ENCODE measurements around the gene HOXD3. TPM values are rescaled to one million over a fixed set of nuclear protein-coding genes. Genes with fewer than 3 reads are reported as not detected.

The HOXD3 gene
- total and polyA plus RNA-seq, 2 experiments from 2014 or later = not detected

DNA sequence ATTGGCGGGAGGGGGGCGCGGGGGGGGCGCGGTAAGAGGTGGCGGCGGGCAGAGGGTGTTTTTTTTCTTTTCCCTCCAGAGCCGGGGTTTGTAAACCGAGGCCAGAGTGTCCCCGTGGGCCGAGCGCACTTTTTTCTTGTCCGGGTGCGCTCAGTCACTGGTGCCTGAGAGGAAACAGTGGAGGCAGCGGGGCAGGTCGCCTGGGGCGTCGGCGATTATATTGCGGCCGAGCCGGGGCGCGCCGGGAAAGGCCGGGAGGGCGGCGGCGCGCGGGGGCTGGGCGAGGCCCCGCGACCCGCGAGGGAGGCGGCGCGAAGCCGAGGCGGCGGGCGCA, 27.3 kb upstream of the HOXD3 start (continued):
- TF ChIP-seq, protein P1, sequence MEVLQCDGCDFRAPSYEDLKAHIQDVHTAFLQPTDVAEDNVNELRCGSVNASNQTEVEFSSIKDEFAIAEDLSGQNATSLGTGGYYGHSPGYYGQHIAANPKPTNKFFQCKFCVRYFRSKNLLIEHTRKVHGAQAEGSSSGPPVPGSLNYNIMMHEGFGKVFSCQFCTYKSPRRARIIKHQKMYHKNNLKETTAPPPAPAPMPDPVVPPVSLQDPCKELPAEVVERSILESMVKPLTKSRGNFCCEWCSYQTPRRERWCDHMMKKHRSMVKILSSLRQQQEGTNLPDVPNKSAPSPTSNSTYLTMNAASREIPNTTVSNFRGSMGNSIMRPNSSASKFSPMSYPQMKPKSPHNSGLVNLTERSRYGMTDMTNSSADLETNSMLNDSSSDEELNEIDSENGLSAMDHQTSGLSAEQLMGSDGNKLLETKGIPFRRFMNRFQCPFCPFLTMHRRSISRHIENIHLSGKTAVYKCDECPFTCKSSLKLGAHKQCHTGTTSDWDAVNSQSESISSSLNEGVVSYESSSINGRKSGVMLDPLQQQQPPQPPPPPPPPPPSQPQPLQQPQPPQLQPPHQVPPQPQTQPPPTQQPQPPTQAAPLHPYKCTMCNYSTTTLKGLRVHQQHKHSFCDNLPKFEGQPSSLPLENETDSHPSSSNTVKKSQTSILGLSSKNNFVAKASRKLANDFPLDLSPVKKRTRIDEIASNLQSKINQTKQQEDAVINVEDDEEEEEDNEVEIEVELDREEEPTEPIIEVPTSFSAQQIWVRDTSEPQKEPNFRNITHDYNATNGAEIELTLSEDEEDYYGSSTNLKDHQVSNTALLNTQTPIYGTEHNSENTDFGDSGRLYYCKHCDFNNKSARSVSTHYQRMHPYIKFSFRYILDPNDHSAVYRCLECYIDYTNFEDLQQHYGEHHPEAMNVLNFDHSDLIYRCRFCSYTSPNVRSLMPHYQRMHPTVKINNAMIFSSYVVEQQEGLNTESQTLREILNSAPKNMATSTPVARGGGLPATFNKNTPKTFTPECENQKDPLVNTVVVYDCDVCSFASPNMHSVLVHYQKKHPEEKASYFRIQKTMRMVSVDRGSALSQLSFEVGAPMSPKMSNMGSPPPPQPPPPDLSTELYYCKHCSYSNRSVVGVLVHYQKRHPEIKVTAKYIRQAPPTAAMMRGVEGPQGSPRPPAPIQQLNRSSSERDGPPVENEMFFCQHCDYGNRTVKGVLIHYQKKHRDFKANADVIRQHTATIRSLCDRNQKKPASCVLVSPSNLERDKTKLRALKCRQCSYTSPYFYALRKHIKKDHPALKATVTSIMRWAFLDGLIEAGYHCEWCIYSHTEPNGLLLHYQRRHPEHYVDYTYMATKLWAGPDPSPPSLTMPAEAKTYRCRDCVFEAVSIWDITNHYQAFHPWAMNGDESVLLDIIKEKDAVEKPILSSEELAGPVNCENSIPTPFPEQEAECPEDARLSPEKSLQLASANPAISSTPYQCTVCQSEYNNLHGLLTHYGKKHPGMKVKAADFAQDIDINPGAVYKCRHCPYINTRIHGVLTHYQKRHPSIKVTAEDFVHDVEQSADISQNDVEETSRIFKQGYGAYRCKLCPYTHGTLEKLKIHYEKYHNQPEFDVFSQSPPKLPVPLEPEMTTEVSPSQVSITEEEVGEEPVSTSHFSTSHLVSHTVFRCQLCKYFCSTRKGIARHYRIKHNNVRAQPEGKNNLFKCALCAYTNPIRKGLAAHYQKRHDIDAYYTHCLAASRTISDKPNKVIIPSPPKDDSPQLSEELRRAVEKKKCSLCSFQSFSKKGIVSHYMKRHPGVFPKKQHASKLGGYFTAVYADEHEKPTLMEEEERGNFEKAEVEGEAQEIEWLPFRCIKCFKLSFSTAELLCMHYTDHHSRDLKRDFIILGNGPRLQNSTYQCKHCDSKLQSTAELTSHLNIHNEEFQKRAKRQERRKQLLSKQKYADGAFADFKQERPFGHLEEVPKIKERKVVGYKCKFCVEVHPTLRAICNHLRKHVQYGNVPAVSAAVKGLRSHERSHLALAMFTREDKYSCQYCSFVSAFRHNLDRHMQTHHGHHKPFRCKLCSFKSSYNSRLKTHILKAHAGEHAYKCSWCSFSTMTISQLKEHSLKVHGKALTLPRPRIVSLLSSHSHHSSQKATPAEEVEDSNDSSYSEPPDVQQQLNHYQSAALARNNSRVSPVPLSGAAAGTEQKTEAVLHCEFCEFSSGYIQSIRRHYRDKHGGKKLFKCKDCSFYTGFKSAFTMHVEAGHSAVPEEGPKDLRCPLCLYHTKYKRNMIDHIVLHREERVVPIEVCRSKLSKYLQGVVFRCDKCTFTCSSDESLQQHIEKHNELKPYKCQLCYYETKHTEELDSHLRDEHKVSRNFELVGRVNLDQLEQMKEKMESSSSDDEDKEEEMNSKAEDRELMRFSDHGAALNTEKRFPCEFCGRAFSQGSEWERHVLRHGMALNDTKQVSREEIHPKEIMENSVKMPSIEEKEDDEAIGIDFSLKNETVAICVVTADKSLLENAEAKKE (CRISPR knock-in tag; IDR thresholded peaks at IDR 0.05) = no peak
- no peak for TF ChIP-seq EZH2 (IDR thresholded peaks at IDR 0.05; ENCODE audit: low read depth, unreplicated experiment)
- TF ChIP-seq, protein P2, sequence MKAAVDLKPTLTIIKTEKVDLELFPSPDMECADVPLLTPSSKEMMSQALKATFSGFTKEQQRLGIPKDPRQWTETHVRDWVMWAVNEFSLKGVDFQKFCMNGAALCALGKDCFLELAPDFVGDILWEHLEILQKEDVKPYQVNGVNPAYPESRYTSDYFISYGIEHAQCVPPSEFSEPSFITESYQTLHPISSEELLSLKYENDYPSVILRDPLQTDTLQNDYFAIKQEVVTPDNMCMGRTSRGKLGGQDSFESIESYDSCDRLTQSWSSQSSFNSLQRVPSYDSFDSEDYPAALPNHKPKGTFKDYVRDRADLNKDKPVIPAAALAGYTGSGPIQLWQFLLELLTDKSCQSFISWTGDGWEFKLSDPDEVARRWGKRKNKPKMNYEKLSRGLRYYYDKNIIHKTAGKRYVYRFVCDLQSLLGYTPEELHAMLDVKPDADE (IDR thresholded peaks at IDR 0.05) = no peak
- TF ChIP-seq, protein P3, sequence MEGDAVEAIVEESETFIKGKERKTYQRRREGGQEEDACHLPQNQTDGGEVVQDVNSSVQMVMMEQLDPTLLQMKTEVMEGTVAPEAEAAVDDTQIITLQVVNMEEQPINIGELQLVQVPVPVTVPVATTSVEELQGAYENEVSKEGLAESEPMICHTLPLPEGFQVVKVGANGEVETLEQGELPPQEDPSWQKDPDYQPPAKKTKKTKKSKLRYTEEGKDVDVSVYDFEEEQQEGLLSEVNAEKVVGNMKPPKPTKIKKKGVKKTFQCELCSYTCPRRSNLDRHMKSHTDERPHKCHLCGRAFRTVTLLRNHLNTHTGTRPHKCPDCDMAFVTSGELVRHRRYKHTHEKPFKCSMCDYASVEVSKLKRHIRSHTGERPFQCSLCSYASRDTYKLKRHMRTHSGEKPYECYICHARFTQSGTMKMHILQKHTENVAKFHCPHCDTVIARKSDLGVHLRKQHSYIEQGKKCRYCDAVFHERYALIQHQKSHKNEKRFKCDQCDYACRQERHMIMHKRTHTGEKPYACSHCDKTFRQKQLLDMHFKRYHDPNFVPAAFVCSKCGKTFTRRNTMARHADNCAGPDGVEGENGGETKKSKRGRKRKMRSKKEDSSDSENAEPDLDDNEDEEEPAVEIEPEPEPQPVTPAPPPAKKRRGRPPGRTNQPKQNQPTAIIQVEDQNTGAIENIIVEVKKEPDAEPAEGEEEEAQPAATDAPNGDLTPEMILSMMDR (conservative IDR thresholded peaks at IDR 0.05; ENCODE audit: low read depth in 2 of 2) = no peak
- no peak for TF ChIP-seq STAT1 (IDR thresholded peaks at IDR 0.05; ENCODE audit: unreplicated experiment)
- no peak for TF ChIP-seq NANOG (IDR thresholded peaks at IDR 0.05; ENCODE audit: borderline replicate concordance)
